T-helper 1 cell treated with Interleukin-12 subunit alpha and Interleukin-12 subunit beta and Interleukin-4 antibody, amounts not matched to agents 30 μg/mL and 1 μg/mL, for 36 hours (primary cell): Measurements from ENCODE around the gene ABCC6.
A peak's percentile ranks its signal among the peaks of the same experiment; 100 is the strongest.
"Not testable (repeated sequence)": the region's sequence is repeated elsewhere in the genome, so short reads cannot be mapped to it uniquely, and the experiment has no call there.

Experiments
- H3K27ac Mint-ChIP-seq: one replicate; pipeline ENCODE4 v1.8.0; 2021; ENCODE audit warnings: mild to moderate bottlenecking, mixed read lengths
- H3K27me3 Mint-ChIP-seq: one replicate; pipeline ENCODE4 v1.8.0; 2021; ENCODE audit warnings: low read depth, mixed read lengths
- H3K36me3 Mint-ChIP-seq: one replicate; pipeline ENCODE4 v1.8.0; 2021; ENCODE audit warnings: low read depth, mixed read lengths
- H3K4me1 Mint-ChIP-seq: one replicate; pipeline ENCODE4 v1.8.0; 2021; ENCODE audit warnings: low read depth, mixed read lengths
- H3K4me3 Mint-ChIP-seq: one replicate; pipeline ENCODE4 v1.8.0; 2021; ENCODE audit warnings: mild to moderate bottlenecking, moderate library complexity, mixed read lengths
- H3K9me3 Mint-ChIP-seq: one replicate; pipeline ENCODE4 v1.8.0; 2021; ENCODE audit warnings: mixed read lengths

ABCC6 gene

DNA sequence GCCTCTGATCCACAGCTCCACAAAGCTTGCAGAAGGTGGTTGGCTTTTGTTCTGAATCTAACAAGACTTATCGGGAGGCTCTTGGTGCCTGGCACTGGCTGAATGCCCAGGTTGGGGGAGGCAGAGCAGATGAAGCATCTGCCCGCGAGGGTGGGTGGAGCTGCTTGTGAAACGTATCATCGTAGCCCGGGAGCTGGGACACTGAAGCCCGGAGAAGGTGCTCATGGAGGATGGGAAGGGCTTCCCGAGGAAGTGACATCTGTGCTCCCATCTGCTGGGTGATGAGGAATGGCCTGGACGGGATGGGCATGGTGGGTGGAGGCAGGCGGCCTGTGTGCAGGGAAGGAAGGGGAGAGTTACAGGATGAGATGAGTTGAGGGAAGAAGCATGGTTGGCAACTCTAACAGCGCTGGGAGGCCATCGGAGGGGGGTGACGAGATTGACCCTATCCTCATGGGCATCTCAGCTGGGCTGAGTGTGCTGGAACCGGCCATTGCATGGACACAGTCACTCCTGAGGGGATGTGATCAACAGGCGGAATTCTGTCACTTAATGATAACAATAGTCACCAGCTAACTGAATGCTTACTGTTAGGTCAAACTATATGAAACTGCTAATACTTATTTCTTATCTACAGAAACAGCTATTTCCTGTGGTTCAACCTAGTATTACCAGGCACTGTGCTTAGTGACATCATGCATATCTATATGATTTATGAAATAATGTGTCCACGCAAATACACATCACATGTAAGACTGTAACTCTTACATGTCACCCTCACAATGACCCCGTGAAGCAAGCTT, 102.7 kb downstream of the ABCC6 start:
- peaks cover 34% of the 10 kb centered on the region for H3K9me3 Mint-ChIP-seq
- peaks cover 89% of the 10 kb centered on the region for H3K36me3 Mint-ChIP-seq
- H3K27ac Mint-ChIP-seq = no peak overlapping the region
- no peak overlapping the region for H3K4me3 Mint-ChIP-seq
- no peaks in the 10 kb centered on the region for H3K27me3 Mint-ChIP-seq
- H3K4me1 Mint-ChIP-seq = peaks cover 5% of the 10 kb centered on the region

DNA sequence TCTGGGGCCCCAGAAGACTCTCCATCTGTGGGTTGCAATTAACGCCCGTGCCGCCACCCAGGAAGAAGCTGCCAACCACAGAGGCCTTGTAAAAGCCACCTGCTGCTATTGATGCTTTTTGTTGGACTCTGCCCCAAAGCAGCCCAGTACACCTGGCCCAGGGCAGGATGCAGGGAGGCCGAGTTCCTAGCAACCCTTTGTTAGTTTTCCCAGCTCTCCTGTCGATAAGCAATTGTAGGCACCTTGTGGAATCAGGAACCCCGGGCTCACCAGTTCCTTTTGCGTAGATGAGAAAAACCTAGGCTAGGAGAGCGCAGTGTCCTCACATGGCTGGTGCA, 103.3 kb downstream of the ABCC6 start:
- Mint-ChIP-seq H3K4me1 (peaks cover 5% of the 10 kb centered on the region), H3K9me3 (peaks cover 33% of the 10 kb centered on the region), H3K4me3 (no peak overlapping the region), H3K27me3 (no peaks in the 10 kb centered on the region), H3K36me3 (peaks cover 87% of the 10 kb centered on the region), H3K27ac (no peak overlapping the region)

DNA sequence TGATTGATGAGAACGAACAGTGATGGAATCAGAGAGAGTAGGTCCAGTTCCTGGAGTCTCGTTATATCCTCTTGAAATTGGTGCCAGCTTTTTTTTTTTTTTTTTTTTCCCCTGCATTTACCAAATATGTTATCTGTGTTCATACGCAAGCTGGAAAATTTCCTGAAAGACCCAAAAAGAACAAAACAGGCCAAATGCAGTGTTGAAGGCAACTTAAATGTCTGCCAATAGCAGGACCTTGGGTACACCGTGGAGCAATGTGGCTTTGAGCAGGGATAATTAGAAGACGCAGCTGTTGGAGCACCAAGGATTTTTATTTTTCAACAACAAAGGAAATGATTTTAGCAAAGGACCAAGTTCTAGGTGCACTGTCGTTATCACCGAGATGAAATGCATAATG, 105.0 kb downstream of the ABCC6 start:
- no peak overlapping the region for H3K27ac Mint-ChIP-seq
- peaks cover 22% of the 10 kb centered on the region for H3K9me3 Mint-ChIP-seq
- peaks cover 5% of the 10 kb centered on the region for H3K4me1 Mint-ChIP-seq
- no peak overlapping the region for H3K4me3 Mint-ChIP-seq
- H3K27me3 Mint-ChIP-seq = no peaks in the 10 kb centered on the region
- H3K36me3 Mint-ChIP-seq = peaks cover 84% of the 10 kb centered on the region

DNA sequence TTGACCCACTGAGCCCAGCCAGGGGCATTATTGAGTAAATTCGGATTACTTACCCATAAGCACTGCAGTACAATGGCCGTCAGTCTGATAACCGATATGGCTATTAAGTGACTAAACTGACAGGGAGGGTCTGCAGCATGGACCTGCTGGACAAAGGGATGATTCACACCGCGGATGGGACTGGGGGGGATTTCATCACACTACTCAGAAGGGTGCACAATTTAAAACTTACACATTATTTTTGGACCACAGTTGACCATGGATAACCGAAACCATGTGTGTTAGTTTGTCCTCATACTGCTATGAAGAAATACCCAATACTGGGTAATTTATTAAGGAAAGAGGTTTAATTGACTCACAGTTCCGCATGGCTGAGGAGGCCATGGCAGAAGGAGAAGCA, 106.5 kb downstream of the ABCC6 start:
- Mint-ChIP-seq H3K36me3 (peaks cover 80% of the 10 kb centered on the region), H3K27me3 (no peaks in the 10 kb centered on the region), H3K4me1 (peaks cover 5% of the 10 kb centered on the region), H3K27ac (no peak overlapping the region), H3K4me3 (no peak overlapping the region), H3K9me3 (peaks cover 22% of the 10 kb centered on the region)

DNA sequence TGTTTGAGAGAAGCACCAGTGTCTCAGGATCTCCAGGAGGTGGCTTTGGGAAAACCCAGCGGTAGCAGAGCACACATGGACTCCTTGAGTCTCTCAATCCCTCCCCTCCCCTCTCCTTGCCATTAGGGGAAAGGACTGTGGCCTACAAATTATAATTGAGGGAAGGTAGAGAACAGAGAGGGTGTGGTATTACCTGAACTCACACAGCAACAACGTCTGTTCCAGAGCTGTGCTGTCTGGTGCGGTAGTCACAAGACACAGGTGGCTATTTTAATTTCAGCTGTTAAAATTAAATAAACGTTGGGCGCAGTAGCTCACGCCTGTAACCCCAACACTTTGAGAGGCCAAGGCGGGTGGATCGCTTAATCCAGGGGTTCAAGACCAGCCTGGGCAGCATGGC, 110.2 kb downstream of the ABCC6 start:
- Mint-ChIP-seq H3K4me3 (no peak overlapping the region), H3K9me3 (peaks cover 12% of the 10 kb centered on the region), H3K4me1 (no peaks in the 10 kb centered on the region), H3K27me3 (no peaks in the 10 kb centered on the region), H3K27ac (no peak overlapping the region), H3K36me3 (peaks cover 69% of the 10 kb centered on the region)

DNA sequence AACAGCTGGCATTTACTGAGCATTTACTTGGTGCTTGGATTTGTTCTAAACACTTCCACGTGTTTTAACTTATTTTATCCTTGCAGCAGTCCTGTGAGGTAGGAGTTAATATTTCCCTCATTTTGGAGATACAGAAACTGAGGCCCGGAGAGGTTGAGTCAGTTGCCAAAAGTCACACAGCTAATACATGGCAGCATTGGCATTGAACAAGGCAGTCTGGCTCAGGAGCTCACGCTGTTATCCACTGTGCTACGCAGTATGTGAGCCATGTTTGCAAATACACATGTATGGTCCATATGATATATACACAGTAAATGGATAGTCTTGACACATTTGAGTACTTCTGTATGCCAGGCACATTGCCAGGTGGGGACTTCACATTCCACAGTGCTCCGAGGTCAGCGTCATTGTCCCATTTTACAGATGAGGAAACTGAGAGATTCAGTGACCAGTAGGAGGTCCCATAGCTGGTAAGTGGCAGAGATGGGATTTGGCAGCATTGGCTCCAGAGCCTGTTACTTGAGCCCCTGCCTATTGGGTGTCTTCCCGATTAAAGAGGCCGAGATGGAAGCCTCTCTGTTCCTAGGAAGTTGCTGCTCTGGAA, 110.7 kb downstream of the ABCC6 start:
- H3K27me3 Mint-ChIP-seq = no peaks in the 10 kb centered on the region
- no peak overlapping the region for H3K4me3 Mint-ChIP-seq
- no peaks in the 10 kb centered on the region for H3K4me1 Mint-ChIP-seq
- H3K9me3 Mint-ChIP-seq = peaks cover 8% of the 10 kb centered on the region
- H3K27ac Mint-ChIP-seq = no peak overlapping the region
- H3K36me3 Mint-ChIP-seq = peaks cover 66% of the 10 kb centered on the region

DNA sequence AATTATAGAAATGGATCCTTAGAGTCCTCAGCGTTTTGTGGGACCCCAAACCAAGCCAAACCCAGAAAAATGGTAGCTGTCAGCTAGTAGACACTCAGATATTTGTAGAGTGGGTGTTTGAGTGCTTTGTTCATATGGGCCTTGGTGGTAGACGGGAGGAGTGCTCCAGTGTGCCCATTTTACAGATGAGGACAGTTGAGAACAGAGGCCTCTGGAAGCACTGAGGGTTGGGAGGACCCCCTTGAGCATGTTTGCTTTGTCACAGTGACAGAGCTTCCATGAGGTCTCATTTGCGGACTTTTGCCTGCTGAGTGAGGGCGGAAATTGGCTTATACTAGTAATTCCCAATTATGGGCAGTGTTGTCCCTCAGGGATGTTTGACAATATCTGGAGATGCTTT, 111.7 kb downstream of the ABCC6 start:
- Mint-ChIP-seq H3K27me3 (no peaks in the 10 kb centered on the region), H3K9me3 (no peaks in the 10 kb centered on the region), H3K4me3 (no peak overlapping the region), H3K4me1 (no peaks in the 10 kb centered on the region), H3K36me3 (peaks cover 62% of the 10 kb centered on the region), H3K27ac (peak overlapping the region; percentile 3)

DNA sequence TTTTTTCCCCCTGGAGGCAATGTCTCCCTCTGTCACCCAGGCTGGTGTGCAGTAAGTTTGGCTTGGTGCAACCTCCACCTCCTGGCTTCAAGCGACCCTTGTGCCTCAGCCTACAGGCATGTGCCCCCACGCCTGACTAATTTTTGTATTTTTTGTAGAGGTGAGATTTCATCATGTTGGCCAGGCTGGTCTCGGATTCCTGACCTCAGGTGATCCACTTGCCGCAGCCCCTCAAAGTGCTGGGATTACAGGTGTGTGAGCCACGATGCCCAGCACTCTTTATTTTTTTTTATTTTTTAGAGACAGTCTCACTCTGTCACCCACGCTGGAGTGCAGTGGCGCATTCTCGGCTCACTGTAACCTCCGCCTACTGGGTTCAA, 113.2 kb downstream of the ABCC6 start:
- no peaks in the 10 kb centered on the region for H3K4me1 Mint-ChIP-seq
- no peak overlapping the region for H3K4me3 Mint-ChIP-seq
- no peaks in the 10 kb centered on the region for H3K27me3 Mint-ChIP-seq
- H3K9me3 Mint-ChIP-seq = no peaks in the 10 kb centered on the region
- no peak overlapping the region for H3K27ac Mint-ChIP-seq
- H3K36me3 Mint-ChIP-seq = peaks cover 53% of the 10 kb centered on the region

DNA sequence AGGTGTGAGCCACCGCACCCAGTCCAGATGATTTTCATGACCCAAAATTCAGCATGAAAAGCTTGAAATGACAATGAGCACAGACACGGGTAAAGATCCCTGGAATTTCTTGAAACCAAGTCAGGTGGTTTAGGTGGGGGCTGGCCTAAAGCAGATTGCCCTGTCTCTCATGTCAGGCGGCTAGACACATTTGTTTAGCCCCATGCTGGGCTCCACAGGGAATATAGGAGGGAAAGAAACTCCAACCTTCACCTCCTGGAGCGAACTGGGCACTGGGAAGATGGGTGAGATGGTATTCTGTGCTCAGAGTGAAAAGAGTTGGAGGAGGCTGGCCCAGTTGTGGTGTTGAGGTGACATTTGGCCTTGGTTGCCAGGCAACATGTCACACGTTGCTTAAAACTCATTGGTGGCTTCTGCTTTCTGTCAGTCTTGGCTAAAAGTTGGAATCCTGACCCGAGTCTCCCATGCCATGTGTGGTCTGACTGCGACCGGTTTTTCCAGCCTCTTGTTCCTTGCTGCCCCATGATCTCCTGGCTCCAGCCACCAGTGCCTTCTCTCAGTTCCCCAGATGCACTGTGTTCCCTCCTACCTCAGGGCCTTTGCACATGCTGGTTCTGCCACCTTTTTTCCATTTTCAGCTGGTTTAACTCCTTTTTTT, 113.7 kb downstream of the ABCC6 start:
- Mint-ChIP-seq H3K4me3 (no peak overlapping the region), H3K9me3 (no peaks in the 10 kb centered on the region), H3K4me1 (no peaks in the 10 kb centered on the region), H3K27ac (no peak overlapping the region), H3K27me3 (no peaks in the 10 kb centered on the region), H3K36me3 (peaks cover 48% of the 10 kb centered on the region)

DNA sequence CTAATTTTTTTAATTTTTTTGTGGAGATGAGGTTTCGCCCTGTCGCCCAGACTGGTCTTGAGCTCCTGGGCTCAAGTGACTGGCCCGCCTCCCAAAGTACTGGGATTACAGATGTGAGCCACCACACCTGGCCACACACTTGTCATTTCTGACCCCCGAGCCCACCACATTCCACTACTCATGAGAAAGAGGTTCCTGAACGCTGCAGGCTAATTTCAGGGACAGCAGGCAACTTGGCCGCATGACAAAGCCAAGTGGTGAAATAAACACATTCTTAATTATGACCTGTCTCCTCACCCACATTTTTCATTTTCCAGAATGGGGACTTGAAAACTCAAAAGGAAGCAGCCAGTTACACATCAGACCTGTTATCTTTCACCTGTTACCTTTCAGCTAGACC, 114.5 kb downstream of the ABCC6 start:
- Mint-ChIP-seq H3K4me3 (no peak overlapping the region), H3K4me1 (no peaks in the 10 kb centered on the region), H3K27me3 (no peaks in the 10 kb centered on the region), H3K27ac (no peak overlapping the region), H3K36me3 (peaks cover 46% of the 10 kb centered on the region), H3K9me3 (no peaks in the 10 kb centered on the region)

DNA sequence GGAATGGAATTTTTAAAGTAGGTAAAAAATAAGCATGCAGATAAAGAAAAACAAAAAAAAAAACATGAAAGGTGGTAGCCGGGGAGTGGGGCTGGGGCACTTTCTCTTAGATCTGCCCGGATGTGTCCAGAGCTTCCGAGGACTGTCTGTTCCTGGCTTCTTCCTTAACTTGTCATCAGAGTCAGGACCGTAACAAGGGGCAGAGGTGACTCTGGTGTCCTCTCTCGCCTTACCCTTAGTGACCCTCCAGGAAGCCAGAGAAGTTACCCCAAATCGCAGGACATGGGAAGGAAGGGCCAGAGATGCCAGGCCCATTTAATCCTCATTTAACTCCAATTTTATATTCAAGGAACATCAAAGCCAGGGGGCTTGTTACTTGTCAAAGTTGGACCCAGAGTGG, 115.5 kb downstream of the ABCC6 start:
- Mint-ChIP-seq H3K27ac (no peak overlapping the region), H3K36me3 (peaks cover 43% of the 10 kb centered on the region), H3K27me3 (no peaks in the 10 kb centered on the region), H3K4me1 (no peaks in the 10 kb centered on the region), H3K4me3 (no peak overlapping the region), H3K9me3 (no peaks in the 10 kb centered on the region)

DNA sequence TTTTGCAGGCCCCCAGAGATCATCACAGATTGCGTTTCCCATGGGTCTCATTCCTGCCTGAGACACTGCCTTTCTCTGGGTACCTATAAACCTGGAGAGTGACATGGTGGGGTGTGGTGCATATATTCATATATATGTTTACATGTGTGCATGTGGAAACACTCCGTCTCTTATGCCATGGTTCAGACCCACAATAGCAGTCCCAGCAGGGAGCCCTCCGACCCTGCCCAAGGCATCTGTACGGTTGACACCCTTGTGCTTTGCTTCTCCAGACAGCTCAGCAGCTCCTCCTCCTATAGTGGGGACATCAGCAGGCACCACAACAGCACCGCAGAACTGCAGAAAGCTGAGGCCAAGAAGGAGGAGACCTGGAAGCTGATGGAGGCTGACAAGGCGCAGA, 116.8 kb downstream of the ABCC6 start:
- H3K36me3 Mint-ChIP-seq = peaks cover 42% of the 10 kb centered on the region
- H3K4me1 Mint-ChIP-seq = no peaks in the 10 kb centered on the region
- H3K9me3 Mint-ChIP-seq = no peaks in the 10 kb centered on the region
- no peaks in the 10 kb centered on the region for H3K27me3 Mint-ChIP-seq
- no peak overlapping the region for H3K27ac Mint-ChIP-seq
- H3K4me3 Mint-ChIP-seq = no peak overlapping the region

DNA sequence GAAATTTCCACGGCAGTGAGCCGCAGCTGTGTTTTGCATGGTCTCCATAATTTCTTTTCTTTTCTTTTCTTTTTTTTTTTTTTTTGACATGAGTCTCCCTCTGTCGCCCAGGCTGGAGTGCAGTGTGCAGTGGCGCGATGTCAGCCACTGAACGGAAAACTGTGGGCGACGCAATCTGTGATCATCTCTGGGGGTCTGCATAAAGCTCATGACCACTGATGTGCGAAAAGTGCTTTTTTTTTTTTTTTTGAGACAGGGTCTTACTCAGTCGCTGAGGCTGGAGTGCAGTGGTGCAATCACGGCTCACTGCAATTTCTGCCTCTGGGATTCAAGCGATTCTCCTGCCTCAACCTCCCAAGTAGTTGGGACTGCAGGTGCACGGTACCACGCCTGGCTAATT, 117.6 kb downstream of the ABCC6 start:
- peaks cover 41% of the 10 kb centered on the region for H3K36me3 Mint-ChIP-seq
- H3K27ac Mint-ChIP-seq = no peak overlapping the region
- no peak overlapping the region for H3K4me3 Mint-ChIP-seq

DNA sequence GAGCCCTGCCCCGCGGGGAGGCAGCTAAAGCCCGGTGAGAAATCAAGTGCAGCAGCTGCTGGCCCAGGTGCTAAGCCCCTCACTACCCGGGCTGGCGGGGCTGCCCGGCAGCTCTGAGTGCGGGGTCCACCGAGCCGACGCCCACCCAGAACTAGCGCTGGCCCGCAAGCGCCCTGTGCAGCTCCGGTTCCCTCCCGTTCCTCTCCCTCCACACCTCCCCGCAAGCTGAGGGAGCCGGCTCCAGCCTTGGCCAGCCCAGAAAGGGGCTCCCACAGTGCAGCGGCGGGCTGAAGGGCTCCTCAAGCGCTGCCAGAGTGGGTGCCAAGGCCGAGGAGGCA, 118.5 kb downstream of the ABCC6 start:
- H3K36me3 Mint-ChIP-seq = peaks cover 41% of the 10 kb centered on the region

More for the DNA sequence above, 117.6 kb downstream of the ABCC6 start:
- H3K4me1 Mint-ChIP-seq = no peaks in the 10 kb centered on the region
- no peaks in the 10 kb centered on the region for H3K9me3 Mint-ChIP-seq
- no peaks in the 10 kb centered on the region for H3K27me3 Mint-ChIP-seq

DNA sequence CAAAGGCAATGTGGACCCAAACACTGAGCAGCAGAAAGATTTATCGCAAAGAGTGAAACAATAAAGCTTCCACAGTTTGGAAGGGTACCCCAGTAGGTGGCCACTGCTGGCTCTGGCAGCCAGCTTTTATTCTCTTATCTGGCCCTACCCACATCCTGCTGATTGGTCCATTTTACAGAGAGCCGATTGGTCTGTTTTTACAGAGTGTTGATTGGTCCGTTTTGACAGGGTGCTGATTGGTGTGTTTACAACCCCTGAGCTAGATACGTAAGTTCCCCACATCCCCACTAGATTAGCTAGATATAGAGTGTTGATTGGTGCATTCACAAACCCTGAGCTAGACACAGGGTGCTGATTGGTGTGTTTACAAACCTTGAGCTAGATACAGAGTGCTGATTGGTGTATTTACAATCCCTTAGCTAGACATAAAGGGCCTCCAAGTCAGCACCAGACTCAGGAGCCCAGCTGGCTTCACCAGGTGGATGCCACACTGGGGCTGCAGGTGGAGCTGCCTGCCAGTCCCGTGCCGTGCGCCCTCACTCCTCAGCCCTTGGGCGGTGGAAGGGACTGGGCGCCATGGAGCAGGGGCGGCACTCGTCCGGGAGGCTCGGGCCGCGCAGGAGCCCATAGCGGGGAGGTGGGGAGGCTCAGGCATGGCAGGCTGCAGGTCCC, 119.0 kb downstream of the ABCC6 start:
- not testable (repeated sequence) for H3K4me1 Mint-ChIP-seq, H3K27me3 Mint-ChIP-seq, H3K9me3 Mint-ChIP-seq, H3K4me3 Mint-ChIP-seq, H3K27ac Mint-ChIP-seq
- peaks cover 37% of the 10 kb centered on the region for H3K36me3 Mint-ChIP-seq

More for the DNA sequence above, 118.5 kb downstream of the ABCC6 start:
- not testable (repeated sequence) for H3K9me3 Mint-ChIP-seq, H3K4me1 Mint-ChIP-seq, H3K27me3 Mint-ChIP-seq, H3K4me3 Mint-ChIP-seq, H3K27ac Mint-ChIP-seq
